Measurements from ENCODE around the gene SMIM8.
"Not testable (repeated sequence)": the region's sequence is repeated elsewhere in the genome, so short reads cannot be mapped to it uniquely, and the experiment has no call there.

Gene SMIM8, protein sequence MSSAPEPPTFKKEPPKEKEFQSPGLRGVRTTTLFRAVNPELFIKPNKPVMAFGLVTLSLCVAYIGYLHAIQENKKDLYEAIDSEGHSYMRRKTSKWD
- long read RNA-seq, donor 1, transcript SMIM8-201 (3 exons, 2,405 nt), result major isoform, 9 of 18 reads
- long read RNA-seq, donor 1, partial matches to known transcripts, result 7 of 18 reads
- long read RNA-seq, donor 1, other reads (novel, unspliced or antisense), result 0 of 18 reads
- long read RNA-seq, donor 2, transcript SMIM8-201 (3 exons, 2,405 nt), result major isoform, 9 of 15 reads
- long read RNA-seq, donor 2, partial matches to known transcripts, result 5 of 15 reads
- long read RNA-seq, donor 2, other reads (novel, unspliced or antisense), result 0 of 15 reads
- long read RNA-seq, donor 3, transcript SMIM8-201 (3 exons, 2,405 nt), result major isoform, 5 of 5 reads
- long read RNA-seq, donor 3, partial matches to known transcripts, result 0 of 5 reads
- long read RNA-seq, donor 3, other reads (novel, unspliced or antisense), result 0 of 5 reads
- long read RNA-seq, donor 4, transcript SMIM8-201 (3 exons, 2,405 nt), result major isoform, 11 of 14 reads
- long read RNA-seq, donor 4, partial matches to known transcripts, result 0 of 14 reads
- long read RNA-seq, donor 4, other reads (novel, unspliced or antisense), result 0 of 14 reads
- long read RNA-seq, donor 5, transcript SMIM8-201 (3 exons, 2,405 nt), result major isoform, 10 of 18 reads
- long read RNA-seq, donor 5, partial matches to known transcripts, result 8 of 18 reads
- long read RNA-seq, donor 5, other reads (novel, unspliced or antisense), result 0 of 18 reads
- long read RNA-seq, donor 6, transcript SMIM8-201 (3 exons, 2,405 nt), result major isoform, 10 of 12 reads
- long read RNA-seq, donor 6, partial matches to known transcripts, result 0 of 12 reads
- long read RNA-seq, donor 6, other reads (novel, unspliced or antisense), result 0 of 12 reads
- long read RNA-seq, donor 7, transcript SMIM8-201 (3 exons, 2,405 nt), result major isoform, 13 of 29 reads
- long read RNA-seq, donor 7, partial matches to known transcripts, result 14 of 29 reads
- long read RNA-seq, donor 7, other reads (novel, unspliced or antisense), result 0 of 29 reads
- long read RNA-seq, donor 8, transcript SMIM8-201 (3 exons, 2,405 nt), result major isoform, 12 of 12 reads
- long read RNA-seq, donor 8, partial matches to known transcripts, result 0 of 12 reads
- long read RNA-seq, donor 8, other reads (novel, unspliced or antisense), result 0 of 12 reads

DNA sequence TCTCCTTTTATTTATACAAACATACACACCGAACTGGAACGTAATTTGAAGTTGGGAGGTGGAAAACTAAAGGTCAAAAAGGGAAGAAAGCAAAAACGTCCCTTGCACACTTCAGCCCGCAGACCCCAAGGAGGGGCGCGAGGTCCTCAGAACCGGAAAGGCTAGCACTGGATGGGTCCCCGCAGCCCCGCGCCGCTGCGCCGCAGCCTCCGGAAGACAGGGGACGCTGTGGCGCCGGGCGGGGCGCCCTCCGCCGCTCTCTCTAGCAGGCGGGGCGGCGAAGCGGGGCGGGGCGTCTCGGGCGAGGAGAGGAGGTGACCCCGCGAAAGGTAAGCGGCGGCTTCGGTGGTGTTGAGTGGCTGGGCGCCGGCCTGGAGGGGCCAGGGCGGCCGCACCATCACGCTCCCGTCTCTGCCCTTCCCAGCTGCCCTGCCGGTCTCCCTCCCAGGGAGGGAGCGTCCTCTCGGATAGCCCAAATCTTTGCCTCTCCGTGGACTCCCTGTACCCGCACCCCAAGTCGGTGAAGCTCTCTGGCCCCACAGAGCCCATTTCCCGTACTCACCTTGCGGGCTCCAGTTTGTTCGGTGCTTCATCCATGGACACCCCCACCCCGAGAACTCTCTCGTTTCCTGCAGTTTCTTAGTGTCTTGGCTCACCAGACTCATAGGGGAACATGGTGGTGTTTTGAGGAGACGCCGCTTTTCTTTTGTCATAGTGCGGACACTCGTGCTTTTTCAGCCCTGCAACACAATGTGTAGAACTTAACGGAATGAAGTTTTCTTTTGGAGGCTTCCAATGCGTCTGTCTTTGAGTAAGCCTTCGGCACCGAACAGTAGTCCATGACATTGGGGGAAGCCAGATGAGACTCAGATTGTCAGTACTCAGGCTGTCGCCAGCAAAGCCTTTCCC lies at the start of gene SMIM8:
Gene SMIM8, plus strand, starts transcription at position 285 of the 909 bp plus-strand sequence. CDS start 14,444 bp downstream, outside the sequence.
- peak; percentile 89 for DNase-seq

DNA sequence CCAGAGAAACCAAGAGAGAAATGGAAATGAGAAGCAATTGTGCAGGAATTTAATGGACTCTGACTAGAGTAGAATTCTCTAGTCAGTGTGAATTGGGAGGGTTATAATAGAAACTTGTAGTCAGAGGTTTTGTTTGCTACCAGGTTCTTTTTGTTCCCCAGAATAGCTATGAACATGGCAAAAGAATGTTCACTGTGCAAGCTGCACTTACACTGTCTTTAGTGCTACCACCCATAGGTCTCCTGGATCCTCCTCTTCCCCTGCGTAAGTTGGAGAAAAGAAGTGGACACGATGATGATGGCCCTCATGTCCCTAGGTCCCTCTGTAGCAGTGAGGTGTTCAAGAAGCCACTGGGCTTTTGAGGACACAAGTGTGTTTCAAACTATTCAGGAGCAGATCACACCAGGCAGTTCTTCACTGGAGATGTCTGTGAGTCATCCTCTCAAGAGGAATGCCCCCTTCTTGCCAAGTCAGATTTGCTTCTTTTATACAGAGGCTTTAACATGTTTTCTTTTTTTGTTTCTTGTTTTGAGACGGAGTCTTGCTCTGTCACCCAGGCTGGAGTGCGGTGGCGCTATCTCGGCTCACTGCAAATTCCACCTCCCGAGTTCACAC lies 47.6 kb upstream of the SMIM8 start:
- no peak for DNase-seq

DNA sequence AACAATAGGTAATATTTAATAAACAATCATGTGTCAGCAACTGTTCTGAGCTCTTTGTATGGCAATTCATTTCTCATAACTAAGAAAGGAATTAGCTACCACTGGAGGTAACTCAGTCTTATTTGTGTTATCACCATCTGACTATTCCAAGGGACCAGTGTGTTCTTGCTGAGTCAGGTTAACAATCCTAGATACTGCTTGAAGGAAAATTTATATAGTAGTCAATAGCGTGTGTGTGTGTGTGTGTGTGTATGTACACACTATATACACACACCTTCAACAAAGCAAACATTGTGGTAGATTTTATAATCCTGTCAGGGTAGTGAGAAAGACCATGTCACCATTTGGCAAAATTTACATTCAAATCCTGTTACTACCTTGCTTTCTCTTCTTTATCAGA lies 45.8 kb upstream of the SMIM8 start:
- DNase-seq, result no peak

DNA sequence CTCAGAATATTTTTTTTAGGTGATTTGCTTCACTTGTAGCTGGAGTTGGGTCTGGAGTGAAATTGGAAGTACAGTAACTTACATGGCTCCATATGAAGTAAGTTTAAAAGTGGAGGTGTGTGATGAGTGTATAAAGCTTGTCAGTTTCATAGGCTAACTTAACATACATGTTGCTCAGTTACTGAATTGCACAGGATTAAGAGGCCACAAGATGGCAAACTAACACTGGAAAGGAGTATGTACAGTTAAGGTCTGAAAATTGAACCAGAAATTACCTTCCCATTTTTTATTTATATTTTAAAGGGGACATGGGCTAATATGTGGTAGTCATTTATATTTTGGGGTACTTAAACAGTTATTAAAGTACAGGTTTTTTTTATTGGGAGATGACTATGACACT lies 45.3 kb upstream of the SMIM8 start:
- DNase-seq, result no peak

DNA sequence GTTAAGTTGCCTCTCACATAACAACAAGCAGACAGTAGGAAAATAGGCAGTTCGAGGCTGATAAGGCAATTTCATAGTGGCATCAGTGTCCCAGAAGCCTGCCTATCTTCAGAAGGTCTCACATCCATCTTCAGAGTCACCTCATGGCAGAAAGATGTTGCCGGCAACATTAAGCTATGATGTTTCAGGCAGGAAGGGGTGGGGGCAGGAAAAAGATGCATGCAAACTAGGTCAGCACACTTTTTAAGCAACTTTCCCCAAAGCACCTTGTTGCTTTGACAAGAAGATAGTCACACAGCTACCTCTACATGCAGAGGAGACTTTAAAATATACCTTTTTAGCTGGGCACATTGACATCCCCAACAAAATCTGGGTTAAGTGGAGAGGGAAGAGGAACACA lies 43.2 kb upstream of the SMIM8 start:
- DNase-seq, result no peak

DNA sequence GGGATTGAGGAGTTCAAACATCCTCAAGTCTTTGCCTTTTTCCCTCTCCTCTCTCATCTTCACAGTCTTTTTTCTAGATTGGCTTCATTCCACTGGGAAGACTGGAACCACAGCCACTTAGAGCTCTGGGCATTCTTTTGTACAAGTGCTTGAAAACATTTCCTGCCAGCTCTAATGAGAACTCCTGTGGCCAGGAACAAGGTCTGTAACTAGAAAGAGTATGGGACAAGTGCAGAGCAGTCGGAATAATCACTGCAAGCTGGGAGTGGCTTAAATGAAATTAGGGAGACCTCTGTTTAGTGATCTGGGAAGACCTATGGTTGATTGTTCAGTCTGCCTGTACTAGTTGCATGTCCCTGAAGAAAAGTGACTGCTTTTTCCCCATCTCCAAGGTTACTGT lies 41.0 kb upstream of the SMIM8 start:
- no peak for DNase-seq

DNA sequence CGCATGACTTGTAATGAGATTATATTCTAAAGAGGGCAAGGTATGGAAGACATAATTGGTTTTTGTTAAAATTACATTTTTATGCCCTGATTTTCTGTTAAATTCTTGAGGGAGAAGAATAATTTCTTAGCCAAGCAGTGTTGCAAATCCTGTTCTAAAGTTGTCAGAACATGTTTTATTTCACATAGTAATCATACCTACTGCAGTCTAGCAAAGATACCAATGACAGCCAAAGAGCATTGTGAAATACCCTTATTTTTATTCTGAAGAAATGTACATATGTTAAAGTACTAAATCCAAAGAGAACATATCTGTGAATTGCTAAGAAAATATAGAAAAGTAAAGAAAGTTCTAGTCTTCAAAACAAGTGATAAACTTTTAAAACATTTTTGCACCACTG lies 39.6 kb upstream of the SMIM8 start:
- DNase-seq, result no peak

DNA sequence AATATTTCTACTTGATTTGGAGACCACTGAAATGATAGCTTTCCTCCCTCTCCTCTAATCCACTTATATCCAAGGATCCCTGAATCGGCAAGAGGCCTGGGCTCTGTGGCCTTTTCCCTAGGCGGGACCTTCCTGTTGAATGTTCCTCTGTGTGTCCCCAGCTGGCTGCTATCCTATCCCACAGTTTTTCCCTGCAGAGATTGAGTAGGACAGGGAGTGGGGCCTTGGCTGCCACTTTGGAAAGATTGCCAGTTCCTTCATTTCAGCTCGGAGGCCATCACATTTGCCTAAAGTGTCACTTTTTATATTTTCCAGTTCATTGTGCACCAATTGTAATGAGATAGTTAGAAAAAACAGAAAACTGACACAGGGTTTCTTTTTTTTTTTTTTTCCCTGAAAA lies 38.9 kb upstream of the SMIM8 start:
- no peak for DNase-seq

DNA sequence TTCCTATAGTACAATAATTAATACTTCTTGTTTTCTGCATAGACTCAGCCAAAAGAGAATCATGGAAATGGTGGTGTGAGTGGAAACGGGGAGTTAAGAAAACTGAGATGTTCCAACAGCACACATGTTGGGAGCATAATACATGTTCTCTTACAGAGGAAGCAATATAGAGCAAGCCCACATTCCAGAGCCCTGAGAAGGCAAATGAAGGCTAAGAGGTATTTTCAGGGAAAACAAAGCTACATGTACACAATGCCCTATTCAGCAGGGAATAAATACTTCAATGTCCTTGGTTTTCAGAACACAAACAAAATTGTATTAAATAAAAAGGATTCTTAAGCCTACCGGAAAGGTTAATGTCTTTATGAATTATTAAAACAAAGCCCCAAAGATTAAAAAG lies 35.1 kb upstream of the SMIM8 start:
- no peak for DNase-seq

DNA sequence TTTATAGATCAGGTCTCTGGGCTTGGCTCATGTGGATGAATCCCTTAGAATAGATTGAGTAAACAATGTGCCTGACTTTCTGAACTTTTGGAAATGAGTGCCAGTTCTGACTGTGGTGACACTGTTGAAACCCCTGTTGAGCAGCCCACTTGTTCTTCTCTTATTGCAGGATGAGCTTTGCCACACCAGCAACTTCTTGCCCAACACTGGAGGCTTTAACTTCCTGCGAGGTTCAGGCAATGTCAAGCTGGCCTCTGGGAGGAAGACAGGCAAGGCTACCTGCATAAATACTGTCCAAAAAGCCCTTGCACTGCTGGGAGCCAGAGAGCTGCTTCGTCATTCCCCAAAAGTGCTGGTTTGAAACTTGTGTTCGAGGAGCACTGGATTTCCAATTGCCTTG lies 32.8 kb upstream of the SMIM8 start:
- DNase-seq, result no peak

DNA sequence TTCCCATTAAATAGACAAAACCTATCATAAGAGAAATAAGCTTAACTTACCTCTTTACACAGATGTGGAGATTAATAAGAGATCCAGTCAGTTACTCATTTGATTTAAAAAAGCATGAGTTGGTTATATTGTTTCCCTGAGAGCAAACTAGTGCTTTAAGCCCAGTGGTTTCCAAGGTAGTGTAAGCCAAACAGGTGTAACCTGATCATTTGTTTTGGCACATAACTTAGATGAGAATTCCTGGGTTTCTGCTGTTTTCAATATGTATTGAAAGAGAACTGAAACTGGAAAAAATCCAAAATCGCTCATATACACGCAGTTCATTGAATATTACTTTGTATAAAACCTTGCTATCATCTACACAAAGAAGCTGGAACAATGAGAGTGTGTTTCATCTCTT lies 30.5 kb upstream of the SMIM8 start:
- no peak for DNase-seq

DNA sequence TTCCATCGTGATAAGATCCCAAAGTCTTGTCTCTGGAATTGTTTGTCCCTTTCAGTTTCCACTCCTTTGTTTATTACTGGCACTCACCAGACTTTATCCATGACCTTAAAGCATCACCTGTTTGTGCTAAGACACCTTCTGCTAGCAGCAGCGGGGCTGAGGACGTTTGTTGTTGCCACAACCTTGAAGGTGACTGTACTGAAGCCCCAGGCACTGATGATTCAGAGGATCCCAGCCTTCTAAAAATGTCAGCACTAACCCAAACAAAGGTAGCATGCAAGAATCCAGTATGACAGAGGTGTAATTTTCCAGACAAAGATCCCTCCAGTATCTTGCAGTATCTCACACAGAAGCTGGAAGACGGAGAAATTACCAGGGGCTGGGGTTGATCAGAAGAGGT lies 28.9 kb upstream of the SMIM8 start:
- DNase-seq, result no peak

DNA sequence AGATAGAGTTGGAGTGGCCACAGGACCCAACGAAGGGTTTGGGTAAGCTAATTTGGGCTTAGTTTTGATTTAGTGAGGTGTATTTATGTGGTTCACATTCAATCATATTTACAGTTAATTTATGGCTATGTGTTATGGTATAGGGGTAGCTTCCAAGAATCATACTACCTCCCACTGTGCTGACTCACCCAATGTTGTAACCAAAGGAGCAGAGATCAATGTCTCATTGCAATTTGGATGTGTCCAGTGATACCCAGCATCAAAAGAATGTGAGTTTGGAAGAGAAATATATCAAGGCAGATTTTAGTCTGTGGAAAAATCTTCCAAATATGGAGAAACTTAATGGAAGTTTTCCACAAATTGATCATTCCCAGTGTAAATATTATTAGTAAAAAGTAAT lies 25.3 kb upstream of the SMIM8 start:
- no peak for DNase-seq

DNA sequence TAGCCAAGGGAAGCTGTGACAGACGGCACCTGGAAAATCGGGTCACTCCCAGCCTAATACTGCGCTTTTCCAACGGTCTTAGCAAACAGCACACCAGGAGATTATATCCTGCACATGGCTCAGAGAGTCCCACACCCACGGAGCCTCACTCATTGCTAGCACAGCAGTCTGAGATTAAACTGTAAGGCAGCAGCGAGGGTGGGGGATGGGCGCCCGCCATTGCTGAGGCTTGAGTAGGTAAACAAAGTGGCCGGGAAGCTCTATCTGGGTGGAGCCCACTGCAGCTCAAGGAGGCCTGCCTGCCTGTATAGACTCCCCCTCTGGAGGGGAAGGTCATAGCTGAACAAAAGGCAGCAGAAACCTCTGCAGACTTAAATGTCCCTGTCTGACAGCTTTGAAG lies 21.1 kb upstream of the SMIM8 start:
- DNase-seq, result not testable (repeated sequence)

DNA sequence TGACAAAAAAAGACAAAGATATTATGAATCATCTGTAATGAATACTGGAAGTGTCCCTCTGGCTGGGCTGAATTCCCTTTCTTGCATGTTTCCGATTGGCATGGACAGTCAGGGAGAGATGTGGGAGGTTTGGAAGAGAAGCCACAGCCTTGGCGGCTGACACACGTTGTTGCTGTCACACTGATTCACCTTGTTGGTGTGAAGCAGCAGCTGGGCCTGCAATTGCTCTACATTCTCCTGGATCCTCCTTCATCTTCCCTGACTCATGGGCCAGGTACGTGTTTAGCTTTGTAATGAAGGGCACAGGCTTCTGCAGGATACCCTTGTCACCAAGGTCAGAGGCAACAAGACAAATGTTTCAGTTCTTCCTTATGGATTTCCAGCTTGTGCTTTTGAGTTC lies 13.4 kb upstream of the SMIM8 start:
- no peak for DNase-seq

DNA sequence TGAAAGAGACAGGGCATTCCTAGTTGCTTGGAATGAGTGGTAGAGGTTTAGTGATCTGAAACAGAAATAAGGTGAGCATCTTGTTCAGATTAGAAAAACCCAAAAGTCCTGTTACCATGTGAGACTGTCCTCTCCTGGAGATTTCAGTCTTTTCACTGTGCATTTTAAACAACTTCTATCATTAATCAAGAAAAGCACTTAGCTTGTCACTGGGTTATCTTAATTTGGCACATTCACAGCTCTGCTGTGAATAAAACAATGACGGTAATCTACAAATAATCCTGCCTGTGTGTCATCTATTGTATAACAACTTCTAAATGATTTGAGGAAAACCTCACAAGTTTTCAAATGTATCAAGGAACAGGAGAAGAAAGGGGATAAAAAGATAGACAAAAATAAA lies 9.5 kb upstream of the SMIM8 start:
- no peak for DNase-seq

DNA sequence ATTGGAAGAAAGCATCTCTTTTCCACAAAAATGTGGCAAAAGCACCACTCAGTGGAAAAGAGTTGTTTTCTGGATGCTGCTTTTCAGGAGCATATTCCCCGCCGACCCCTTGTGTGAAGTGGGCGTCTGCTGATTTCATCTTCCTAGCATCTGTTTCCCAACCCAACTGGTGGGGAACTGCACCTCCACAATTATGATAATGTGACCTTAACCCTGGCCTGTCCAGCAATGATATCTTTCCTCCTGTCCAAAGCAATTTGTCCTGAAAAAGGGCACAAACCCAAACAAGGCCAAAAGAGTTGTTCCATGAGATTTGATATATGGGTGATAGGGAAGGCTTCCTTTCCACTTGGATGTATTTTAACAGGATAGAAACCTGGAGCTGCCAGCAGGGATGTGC lies 7.3 kb upstream of the SMIM8 start:
- DNase-seq, result no peak

DNA sequence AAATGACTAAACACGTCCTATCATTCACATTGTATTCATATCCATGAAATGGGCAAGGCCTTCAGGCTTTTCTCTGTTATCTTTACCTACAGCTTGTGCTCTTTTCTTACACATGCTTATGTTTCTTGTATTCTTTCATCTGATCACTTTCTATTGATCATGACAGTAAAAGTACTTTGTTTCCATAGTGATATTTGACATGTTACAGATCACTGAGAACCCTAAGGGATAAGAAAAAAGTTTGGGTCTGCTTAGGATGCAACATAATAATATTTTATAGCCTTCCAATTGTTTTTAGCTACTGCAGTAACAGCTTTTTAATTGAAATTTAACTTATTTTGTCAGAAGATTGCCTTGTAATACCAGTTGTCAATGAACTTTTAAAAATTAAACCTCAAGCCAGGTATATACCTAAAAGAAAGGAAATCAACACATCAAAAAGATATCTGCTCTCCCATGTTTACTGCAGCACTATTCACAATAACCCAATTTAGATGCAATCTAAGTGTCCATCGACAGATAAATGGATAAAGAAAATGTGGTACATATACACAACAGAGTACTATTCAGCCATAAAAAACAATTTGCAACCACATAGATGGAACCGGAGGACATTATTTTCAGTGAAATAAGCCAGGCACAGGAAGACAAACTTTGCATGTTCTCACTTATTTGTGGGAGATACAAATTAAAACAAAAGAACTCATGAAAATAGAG lies 3.0 kb upstream of the SMIM8 start:
- DNase-seq, result no peak

DNA sequence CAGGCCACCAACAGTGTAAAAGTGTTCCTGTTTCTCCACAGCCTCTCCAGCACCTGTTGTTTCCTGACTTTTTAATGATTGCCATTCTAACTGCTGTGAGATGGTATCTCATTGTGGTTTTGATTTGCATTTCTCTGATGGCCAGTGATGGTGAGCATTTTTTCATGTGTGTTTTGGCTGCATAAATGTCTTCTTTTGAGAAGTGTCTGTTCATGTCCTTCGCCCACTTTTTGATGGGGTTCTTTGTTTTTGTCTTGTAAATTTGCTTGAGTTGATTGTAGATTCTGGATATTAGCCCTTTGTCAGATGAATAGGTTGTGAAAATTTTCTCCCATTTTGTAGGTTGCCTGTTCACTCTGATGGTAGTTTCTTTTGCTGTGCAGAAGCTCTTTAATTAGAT lies 1.5 kb downstream of the SMIM8 start:
- DNase-seq, result not testable (repeated sequence)

DNA sequence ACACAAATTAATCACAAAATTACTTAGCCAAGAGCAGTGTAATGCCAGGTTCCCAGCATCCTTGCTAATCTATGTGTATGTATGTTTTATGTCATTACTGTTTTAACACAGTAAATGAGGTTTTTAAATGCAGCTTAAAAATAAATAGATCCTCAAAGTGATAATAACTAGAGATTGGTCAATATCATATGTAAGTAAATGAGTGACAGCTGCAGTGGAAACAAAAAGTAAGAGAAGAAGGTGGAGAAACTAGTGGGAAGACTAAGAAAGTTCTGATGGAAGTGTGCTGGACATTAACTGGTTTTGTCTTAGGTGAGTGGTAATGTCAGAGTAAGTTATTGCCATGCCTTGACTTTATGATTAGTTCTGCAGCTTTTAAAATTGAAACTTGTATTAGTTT lies 8.6 kb downstream of the SMIM8 start:
- DNase-seq, result no peak

DNA sequence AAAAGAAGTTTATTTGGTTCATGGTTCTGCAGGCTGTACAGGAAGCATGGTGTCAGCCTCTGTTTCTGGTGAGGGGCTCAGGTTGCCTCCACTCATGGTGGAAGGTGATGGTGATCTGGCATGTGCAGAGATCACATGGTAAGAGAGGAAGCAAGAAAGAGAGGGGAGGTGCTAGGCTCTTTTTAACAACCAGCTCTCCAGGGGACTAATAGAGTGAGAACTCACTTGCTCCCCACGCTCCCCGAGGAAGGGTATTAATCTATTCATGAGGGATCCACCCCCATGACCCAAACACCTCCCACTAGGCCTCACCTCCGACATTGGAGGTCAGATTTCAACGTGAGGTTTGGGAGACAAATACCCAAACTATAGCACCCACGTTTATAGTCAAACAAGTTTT lies 10.6 kb downstream of the SMIM8 start:
- no peak for DNase-seq

Data from right kidney (tissue), 9 donors.